UCSD-AML1 (cell line): Measurements from ENCODE around the gene DCLRE1B.
A peak's percentile ranks its signal among the peaks of the same experiment; 100 is the strongest.

ENCODE experiments used
- DNase-seq: peaks from one replicate; lab custom pipeline; 2025; ENCODE audit not compliant: unreplicated experiment; lab: John Stamatoyannopoulos, UW

DCLRE1B gene

GRCh38 chr1:113904674-113905434, at the start of gene DCLRE1B, which contains the start of gene AP4B1:
TSS of gene DCLRE1B (plus strand) at chr1:113905326. CDS start at chr1:113905587, 261 bp downstream.
TSS of gene AP4B1 (minus strand) at chr1:113904799. CDS start at chr1:113904717, 82 bp downstream.
- DNase-seq = peak; percentile 100

GRCh38 chr1:113855630-113856400, 49.3 kb upstream of the DCLRE1B start:
- no peak for DNase-seq

- no peak for DNase-seq
These were observed 48.7 kb upstream of the DCLRE1B start for GRCh38 chr1:113856401-113856790.

- no peak for DNase-seq
These were observed 47.4 kb upstream of the DCLRE1B start for GRCh38 chr1:113857776-113858175.

GRCh38 chr1:113858418-113858817, 46.7 kb upstream of the DCLRE1B start:
- DNase-seq = no peak

GRCh38 chr1:113858982-113859381, 46.1 kb upstream of the DCLRE1B start:
- DNase-seq = no peak

GRCh38 chr1:113859478-113860175, 45.5 kb upstream of the DCLRE1B start:
- no peak for DNase-seq

GRCh38 chr1:113860891-113861290, 44.2 kb upstream of the DCLRE1B start:
- no peak for DNase-seq

- DNase-seq = no peak
These were observed 43.5 kb upstream of the DCLRE1B start for GRCh38 chr1:113861641-113862040.

- no peak for DNase-seq
These were observed 36.6 kb upstream of the DCLRE1B start for GRCh38 chr1:113868387-113869083.

GRCh38 chr1:113870778-113871177, 34.3 kb upstream of the DCLRE1B start:
- DNase-seq = no peak

GRCh38 chr1:113871597-113872113, 33.5 kb upstream of the DCLRE1B start, which contains the start of gene PTPN22:
TSS of gene PTPN22 (minus strand) at chr1:113871712.
- DNase-seq = peak; percentile 69

GRCh38 chr1:113872219-113872935, 32.7 kb upstream of the DCLRE1B start:
- DNase-seq = no peak

- DNase-seq = no peak
These were observed 30.9 kb upstream of the DCLRE1B start for GRCh38 chr1:113874012-113874879.

GRCh38 chr1:113875714-113876113, 29.4 kb upstream of the DCLRE1B start:
- DNase-seq = no peak

GRCh38 chr1:113876176-113876575, 28.9 kb upstream of the DCLRE1B start:
- no peak for DNase-seq

GRCh38 chr1:113879739-113880038, 25.4 kb upstream of the DCLRE1B start:
- DNase-seq = no peak

- no peak for DNase-seq
These were observed 23.5 kb upstream of the DCLRE1B start for GRCh38 chr1:113881661-113882060.
